Tibial artery (tissue), 4 donors: ENCODE results near the gene DIAPH1.

Source experiments
- DNase-seq, 2 donors: peaks; one replicate each; pipeline ENCODE4 v3.0.0-alpha.2; 2019
- H3K27ac ChIP-seq, 2 donors: fragments of 200-600 bp; sonication (generic) in 1 of 2; 1 replicate in 1 of 2; 2 replicates in 1 of 2; pipeline ENCODE4 v1.5.1; 2018 to 2019; ENCODE audit warnings: mild to moderate bottlenecking in 1 of 2
- H3K27me3 ChIP-seq, 2 donors: fragments of 200-600 bp; sonication (generic) in 1 of 2; one replicate each; pipeline versions ENCODE4 v1.5.1 to v1.6.0; 2016 to 2019
- H3K36me3 ChIP-seq, 3 donors: fragments of 200-600 bp; sonication (generic) in 2 of 3; one replicate each; pipeline ENCODE4 v1.5.1; 2016 to 2019; ENCODE audit warnings: mild to moderate bottlenecking in 2 of 3
- H3K4me1 ChIP-seq, 4 donors: fragments of 200-600 bp; sonication (generic) in 2 of 4; 1 replicate in 3 of 4; 2 replicates in 1 of 4; pipeline ENCODE4 v1.5.1; 2016 to 2019
- H3K4me3 ChIP-seq, 2 donors: fragments of 200-600 bp; sonication (generic) in 1 of 2; 1 replicate in 1 of 2; 2 replicates in 1 of 2; pipeline ENCODE4 v1.5.1; 2018 to 2019; ENCODE audit warnings: mild to moderate bottlenecking in 2 of 2
- H3K9me3 ChIP-seq, 3 donors: fragments of 200-600 bp; sonication (generic) in 1 of 3; one replicate each; pipeline ENCODE4 v1.5.1; 2016 to 2019
- intact Hi-C: fragments of 100-400 bp; cut with DNase I; formaldehyde crosslinking; loops from one replicate; pipeline ENCODE4 v1.15.0; 2023; ENCODE audit warnings: low total_unique reads
- TF ChIP-seq, protein P1 (sequence below), 2 experiments: fragments of 200-600 bp in 1 of 2; fragments of 450-650 bp in 1 of 2; IDR thresholded peaks; one replicate each; pipeline ENCODE4 v1.5.1; 2017 to 2019; ENCODE audit warnings: antibody characterized with exemption in 2 of 2, mild to moderate bottlenecking in 1 of 2, moderate library complexity in 1 of 2

The DIAPH1 gene

DNA sequence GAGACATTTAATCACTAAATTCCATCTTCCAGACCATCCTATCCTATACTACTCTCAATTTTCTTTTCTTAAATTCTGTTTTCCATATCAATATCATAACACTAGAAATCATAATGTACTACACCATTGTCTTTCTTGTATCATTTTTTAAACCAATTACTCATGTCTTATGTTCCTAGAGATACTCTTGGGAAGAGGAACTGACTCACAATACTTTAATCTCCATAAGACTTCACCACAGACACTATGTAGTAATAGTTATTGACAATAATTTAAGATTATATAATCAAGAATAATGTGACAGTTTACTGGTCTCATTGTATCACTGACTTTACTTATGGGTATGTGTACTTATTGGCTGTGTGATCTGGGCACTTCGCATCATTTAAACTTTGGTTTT lies 86.1 kb downstream of the DIAPH1 start:
- Histone ChIP-seq H3K4me3 (no peak overlapping the region), H3K27ac (no peak overlapping the region), H3K27me3 (no peaks in the 10 kb centered on the region), H3K4me1 (peaks cover 0 to 20% (median 0%) of the 10 kb centered on the region in 4 donors), H3K36me3 (peaks cover 23 to 50% (median 45%) of the 10 kb centered on the region in 3 donors), H3K9me3 (no peaks in the 10 kb centered on the region)
- DNase-seq = no peak
- TF ChIP-seq, protein P1, sequence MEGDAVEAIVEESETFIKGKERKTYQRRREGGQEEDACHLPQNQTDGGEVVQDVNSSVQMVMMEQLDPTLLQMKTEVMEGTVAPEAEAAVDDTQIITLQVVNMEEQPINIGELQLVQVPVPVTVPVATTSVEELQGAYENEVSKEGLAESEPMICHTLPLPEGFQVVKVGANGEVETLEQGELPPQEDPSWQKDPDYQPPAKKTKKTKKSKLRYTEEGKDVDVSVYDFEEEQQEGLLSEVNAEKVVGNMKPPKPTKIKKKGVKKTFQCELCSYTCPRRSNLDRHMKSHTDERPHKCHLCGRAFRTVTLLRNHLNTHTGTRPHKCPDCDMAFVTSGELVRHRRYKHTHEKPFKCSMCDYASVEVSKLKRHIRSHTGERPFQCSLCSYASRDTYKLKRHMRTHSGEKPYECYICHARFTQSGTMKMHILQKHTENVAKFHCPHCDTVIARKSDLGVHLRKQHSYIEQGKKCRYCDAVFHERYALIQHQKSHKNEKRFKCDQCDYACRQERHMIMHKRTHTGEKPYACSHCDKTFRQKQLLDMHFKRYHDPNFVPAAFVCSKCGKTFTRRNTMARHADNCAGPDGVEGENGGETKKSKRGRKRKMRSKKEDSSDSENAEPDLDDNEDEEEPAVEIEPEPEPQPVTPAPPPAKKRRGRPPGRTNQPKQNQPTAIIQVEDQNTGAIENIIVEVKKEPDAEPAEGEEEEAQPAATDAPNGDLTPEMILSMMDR (IDR thresholded peaks at IDR 0.05) = no peak
- intact Hi-C loops = no loop called here

DNA sequence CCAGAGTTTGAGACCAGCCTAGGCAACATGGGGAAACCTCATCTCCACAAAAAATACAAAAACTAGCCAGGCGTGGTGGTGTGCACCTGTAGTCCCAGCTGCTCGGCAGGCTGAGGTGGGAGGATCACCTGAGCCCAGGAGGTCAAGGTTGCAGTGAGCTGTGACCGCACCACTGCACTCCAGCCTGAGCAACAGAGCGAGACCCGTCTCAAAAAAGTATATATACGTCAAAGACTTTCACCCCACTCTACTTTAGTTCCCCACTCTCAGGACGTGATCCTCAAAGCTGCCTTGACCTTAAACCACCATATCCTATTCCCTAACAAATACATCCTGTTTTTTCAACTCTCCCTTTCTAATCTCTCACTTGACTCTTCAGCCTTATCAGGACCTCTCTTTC lies 88.9 kb downstream of the DIAPH1 start:
- peak overlapping the region; percentile 49 to 71 for H3K27ac ChIP-seq
- DNase-seq = no peak
- TF ChIP-seq, protein P1 (IDR thresholded peaks at IDR 0.05) = no peak
- H3K4me3 ChIP-seq = no peak overlapping the region
- peaks cover 32 to 59% (median 57%) of the 10 kb centered on the region in 3 donors for H3K36me3 ChIP-seq
- no peaks in the 10 kb centered on the region for H3K27me3 ChIP-seq
- H3K4me1 ChIP-seq = peaks cover 0 to 26% (median 3%) of the 10 kb centered on the region in 4 donors
- H3K9me3 ChIP-seq = no peaks in the 10 kb centered on the region
- intact Hi-C loops = no loop called here

DNA sequence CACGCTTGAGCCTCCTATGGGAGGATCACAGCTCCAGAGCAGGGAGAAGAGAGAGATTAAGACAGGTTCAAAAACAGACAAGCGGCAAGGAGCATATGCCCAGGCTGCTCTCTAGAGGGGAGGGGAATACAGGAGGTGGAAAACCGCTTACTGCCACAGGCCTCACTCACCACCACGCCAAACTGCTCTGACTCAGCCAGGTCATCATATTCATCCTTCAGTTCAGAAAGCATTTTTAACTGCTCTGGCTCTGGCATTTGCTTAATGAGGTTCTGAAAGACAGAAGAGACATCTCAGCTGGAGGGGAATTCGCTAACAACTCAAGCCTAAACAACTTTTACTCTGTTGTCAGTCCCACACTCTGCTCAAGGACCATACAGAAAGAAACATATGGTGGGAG lies 89.8 kb downstream of the DIAPH1 start:
- Histone ChIP-seq H3K4me1 (peaks cover 0 to 34% (median 7%) of the 10 kb centered on the region in 4 donors), H3K9me3 (no peaks in the 10 kb centered on the region), H3K4me3 (no peak overlapping the region), H3K27ac (peak overlapping the region; percentile 49 to 71), H3K36me3 (peaks cover 32 to 54% (median 49%) of the 10 kb centered on the region in 3 donors), H3K27me3 (no peaks in the 10 kb centered on the region)
- intact Hi-C loops = no loop called here
- DNase-seq = peak in 1 of 2 donors; percentile 49
- TF ChIP-seq, protein P1 (IDR thresholded peaks at IDR 0.05) = no peak

DNA sequence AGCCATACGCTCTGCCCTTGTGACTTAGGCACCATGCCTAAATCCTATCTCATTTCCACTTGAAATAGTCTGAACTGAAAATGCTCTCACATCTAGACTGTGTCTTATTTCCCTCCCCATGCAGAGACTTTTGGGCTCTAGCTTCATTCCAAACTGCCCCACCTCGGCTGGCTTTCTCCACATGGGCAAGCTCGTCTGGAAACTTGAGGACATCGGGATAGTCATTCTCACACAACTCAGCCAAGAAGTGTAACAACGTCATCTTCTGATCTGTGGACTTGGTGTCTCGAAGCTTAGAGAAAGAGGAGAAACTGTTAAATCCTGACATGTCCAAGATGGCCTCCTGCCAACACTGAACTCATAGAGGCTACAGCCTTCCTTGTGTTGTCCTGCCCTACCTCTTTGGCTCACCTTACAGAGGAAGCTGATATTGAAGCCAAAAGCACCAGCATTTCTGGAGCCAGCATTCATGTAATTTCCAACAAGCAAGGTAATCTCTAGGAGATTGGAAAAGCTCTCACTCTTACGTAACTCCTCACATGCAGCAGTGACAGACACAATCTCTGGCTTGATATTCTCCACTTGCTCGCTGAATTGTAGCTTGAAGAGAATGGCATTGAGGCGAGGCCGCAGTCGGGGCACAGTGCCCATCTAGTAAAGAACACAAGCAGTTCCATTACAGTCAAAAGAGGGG lies 90.4 kb downstream of the DIAPH1 start:
- Histone ChIP-seq H3K27ac (peak overlapping the region; percentile 49 to 71), H3K27me3 (no peaks in the 10 kb centered on the region), H3K9me3 (no peaks in the 10 kb centered on the region), H3K36me3 (peaks cover 28 to 53% (median 46%) of the 10 kb centered on the region in 3 donors), H3K4me3 (no peak overlapping the region), H3K4me1 (peaks cover 0 to 34% (median 8%) of the 10 kb centered on the region in 4 donors)
- TF ChIP-seq, protein P1 (IDR thresholded peaks at IDR 0.05) = no peak
- intact Hi-C loops = no loop called here
- peak in 1 of 2 donors; percentile 44 for DNase-seq

DNA sequence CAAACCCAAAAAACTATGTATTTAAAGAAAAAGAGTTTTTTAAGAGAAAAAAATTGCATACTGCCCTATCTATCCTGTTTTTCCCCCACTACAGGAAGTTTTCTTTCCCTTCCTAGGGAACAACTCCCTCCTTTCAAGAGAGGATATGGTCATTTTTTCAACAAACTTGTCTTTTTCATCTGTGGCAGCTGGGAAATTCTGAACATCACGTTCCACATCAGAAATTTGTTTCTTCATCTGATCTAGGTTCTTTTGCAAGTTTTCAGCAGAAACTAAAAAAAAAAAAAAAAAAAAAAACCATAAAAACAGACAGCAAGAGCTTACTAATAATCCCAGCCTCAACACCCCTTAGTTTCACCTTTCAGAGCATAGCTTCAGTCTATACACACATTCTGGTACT lies 91.4 kb downstream of the DIAPH1 start:
- Histone ChIP-seq H3K9me3 (no peaks in the 10 kb centered on the region), H3K27me3 (no peaks in the 10 kb centered on the region), H3K4me1 (peaks cover 0 to 34% (median 8%) of the 10 kb centered on the region in 4 donors), H3K4me3 (no peak overlapping the region), H3K27ac (peak overlapping the region in 1 of 2 donors; percentile 49), H3K36me3 (peaks cover 28 to 46% (median 38%) of the 10 kb centered on the region in 3 donors)
- intact Hi-C loops = no loop called here
- TF ChIP-seq, protein P1 (IDR thresholded peaks at IDR 0.05) = no peak
- no peak for DNase-seq
